Measurements from ENCODE around the gene RFX1.
A peak's percentile ranks its signal among the peaks of the same experiment; 100 is the strongest.
"Not testable (repeated sequence)": the region's sequence is repeated elsewhere in the genome, so short reads cannot be mapped to it uniquely, and the experiment has no call there.

RFX1 gene

DNA sequence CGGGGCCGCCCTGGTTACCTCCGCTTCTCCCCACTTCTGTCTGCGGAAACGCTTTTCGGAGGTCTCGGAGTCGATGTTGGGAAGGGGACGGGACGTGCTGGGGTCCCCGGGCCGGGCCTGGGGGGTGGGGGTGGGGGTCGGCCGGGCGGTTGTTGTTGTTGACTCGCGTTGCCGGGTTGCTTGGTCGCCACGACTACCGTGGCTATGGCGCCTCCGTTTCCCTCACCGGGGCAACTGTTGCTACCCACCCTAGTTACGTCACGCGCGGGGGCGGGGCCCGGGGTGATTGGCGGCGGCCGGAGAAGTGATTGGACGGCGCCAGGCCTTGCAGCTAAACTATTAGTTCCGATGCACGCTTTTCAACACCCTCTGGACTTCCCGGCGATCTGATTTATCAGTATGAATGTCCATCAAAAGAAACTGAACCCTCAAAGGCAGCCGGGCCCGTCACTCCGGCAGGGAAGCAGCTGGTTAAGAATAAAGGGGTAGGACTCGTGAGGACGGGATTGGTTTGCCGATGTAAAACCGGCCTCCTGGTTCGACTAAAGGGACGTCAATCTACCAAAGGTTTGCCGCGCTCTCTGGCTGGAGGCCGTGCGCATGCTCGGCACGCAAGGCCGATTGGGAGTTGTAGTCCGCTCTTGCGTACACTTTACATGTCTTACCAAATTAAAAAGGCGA is at the start of gene RFX1:
Gene RFX1 (minus strand): TSS at position 236 of the 681 bp plus-strand sequence. CDS start 12,477 bp downstream, outside the sequence.
- DNase-seq (ENCODE audit: low read depth in 2 of 2) = peak; percentile 100

DNA sequence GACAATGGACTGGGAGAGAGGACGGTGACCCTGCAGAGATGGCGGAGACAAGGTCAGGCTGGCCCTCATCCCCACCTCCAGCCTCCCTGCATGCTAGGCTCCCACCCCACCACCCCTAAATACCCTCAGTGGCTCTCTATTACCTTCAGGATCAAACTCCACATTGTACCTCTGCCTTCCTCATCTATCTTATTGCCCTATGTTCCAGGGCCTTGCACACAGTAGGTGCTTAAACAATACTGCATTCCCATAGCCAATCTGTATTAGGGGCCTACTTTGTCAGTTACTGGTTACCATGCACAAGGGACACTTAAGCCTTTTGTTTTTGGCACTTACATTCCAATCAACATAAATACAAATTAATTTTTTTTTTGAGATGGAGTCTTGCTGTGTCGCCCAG is 49.3 kb upstream of the RFX1 start:
- no peak for DNase-seq (ENCODE audit: low read depth in 2 of 2)

DNA sequence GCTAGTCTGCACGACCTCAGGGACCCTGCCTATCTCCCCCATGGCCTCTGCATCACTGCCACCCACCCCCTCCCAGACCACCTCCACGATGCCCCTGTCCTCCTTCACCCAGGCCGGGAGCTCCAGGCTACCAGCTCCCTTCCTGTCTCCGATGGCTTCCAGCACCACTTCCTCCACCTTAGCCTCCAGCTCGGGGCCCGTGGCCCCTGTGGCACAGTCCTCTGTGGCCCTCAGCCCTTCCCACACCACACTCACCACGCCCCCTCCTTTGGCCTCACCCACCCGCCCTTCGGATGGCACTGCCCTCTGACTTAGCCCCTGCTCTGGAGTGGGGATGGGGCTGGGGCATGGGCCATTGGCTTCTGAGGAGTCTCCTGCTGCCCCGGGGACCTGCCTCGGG is 48.6 kb upstream of the RFX1 start:
- no peak for DNase-seq (ENCODE audit: low read depth in 2 of 2)

DNA sequence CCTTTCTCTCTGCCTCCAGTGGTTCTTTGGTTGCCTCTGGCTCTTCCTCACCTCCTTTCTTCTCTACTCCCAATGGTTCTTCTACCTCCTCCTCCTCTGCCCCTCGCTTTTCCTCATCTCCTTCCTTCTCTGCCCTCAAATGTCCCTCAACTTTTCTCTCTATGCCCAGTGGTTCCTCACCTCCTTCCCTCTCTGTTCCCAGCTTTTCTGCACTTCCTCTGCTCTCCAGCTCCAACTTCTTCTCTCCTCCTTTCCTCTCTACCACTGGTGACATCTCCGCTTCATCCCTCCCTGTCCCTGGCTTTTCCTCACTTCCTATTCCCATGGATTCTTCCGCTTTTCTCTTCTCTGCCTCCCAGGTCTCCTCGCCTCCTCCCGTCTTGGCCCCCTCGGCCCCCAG is 48.0 kb upstream of the RFX1 start:
- DNase-seq (ENCODE audit: low read depth in 2 of 2) = no peak

DNA sequence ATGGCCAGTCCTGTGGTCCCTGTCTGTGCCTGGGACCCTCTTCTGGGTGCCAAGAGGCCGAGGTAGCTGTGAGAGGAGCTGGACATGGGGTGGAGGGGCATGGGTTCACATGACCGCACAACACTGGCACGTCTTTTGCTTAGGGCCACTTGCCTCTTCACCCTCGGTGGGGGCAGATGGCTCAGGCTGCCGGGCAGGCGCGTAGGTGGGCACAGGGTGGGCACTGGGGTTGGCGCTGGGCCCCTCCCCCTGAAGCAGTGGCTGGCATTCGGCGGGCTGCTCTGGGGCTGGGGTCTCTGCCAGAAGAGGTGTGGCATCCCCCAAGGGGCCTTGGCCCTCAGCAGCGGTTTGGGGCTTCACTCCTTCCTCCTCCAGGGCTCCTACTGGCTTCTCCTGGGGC is 47.4 kb upstream of the RFX1 start:
- no peak for DNase-seq (ENCODE audit: low read depth in 2 of 2)

DNA sequence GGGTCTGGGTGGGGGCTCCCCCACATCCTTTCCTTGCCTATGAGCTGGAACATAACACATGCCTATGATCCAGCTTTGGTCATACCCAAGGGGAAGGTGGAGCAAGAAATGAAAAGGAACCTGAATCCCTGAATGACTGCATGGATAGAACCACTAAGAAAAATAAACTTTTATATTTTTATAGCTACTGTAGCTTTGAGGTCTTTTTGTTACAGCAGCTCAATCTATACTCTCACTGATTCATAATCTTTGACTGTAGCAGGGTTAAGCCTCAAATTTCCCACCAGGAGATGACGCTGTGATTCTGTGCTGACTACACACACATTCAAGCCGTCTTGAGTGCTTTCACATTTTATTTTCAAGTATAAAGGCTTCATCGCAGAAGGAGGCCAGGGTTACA is 46.9 kb upstream of the RFX1 start:
- no peak for DNase-seq (ENCODE audit: low read depth in 2 of 2)

DNA sequence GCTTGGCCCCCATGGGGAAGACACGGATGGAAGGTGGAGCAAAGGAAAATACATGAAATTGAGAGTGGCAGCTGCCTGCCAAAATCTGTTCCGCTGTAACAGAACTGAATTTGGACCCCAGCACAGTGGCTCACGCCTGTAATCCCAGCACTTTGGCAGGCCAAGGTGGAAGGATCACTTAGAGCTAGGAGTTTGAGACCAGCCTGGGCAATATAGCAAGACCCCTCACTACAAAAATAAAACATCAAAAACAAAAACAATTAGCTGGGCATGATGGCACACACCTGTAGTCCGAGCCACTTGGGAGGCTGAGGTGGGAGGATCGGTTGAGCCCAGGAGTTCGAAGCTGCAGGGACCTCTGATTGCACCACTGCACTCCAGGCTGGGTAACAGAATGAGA is 46.4 kb upstream of the RFX1 start:
- no peak for DNase-seq (ENCODE audit: low read depth in 2 of 2)

DNA sequence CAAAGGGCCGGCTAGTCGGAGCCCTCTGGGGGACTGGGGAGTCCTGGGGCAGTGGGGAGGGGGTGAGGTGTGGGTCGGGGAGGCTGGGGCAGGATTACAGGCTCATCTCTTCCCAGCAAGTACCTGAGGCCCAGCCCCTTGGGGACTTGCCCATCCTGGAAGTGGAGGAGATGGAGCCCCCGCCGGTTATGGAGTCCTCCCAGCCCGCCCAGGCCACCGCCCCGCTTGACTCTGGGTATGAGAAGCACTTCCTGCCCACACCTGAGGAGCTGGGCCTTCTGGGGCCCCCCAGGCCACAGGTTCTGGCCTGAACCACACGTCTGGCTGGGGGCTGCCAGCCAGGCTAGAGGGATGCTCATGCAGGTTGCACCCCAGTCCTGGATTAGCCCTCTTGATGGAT is 45.9 kb upstream of the RFX1 start:
- no peak for DNase-seq (ENCODE audit: low read depth in 2 of 2)

DNA sequence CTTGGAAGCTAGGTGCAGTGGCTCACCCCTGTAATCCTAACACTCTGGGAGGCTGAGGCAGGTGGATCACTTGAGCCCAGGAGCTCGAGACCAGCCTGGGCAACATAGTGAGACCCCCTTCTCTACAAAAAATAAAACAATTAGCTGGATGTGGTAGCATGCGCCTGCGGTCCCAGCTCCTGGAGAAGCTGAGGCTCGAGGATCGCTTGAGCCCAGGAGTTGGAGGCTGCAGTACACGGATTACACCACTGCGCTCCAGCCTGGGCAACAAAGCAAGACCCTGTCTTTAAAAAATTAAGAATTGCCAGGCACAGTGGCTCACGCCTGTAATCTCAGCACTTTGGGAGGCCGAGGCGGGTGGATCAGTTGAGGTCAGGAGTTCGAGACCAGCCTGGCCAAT is 44.8 kb upstream of the RFX1 start:
- not testable (repeated sequence) for DNase-seq (ENCODE audit: low read depth in 2 of 2)

DNA sequence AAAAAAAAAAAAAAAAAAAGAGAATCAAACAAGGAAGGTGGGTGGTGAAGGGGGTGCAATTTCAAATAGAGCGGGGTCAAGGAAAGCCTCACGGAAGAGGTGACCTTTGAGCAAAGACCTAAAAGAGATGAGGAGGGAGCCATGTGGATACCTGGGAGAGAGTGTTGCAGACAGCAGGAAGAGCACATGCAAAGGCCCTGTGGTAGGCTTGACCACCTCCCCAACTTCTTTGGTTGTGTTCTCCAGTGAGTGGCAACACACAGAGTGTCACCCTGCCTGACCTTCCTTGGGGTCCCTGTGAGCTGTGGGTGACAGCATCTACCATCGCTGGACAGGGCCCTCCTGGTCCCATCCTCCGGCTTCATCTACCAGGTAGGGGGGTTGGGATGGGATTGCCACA is 44.4 kb upstream of the RFX1 start:
- DNase-seq (ENCODE audit: low read depth in 2 of 2) = no peak

DNA sequence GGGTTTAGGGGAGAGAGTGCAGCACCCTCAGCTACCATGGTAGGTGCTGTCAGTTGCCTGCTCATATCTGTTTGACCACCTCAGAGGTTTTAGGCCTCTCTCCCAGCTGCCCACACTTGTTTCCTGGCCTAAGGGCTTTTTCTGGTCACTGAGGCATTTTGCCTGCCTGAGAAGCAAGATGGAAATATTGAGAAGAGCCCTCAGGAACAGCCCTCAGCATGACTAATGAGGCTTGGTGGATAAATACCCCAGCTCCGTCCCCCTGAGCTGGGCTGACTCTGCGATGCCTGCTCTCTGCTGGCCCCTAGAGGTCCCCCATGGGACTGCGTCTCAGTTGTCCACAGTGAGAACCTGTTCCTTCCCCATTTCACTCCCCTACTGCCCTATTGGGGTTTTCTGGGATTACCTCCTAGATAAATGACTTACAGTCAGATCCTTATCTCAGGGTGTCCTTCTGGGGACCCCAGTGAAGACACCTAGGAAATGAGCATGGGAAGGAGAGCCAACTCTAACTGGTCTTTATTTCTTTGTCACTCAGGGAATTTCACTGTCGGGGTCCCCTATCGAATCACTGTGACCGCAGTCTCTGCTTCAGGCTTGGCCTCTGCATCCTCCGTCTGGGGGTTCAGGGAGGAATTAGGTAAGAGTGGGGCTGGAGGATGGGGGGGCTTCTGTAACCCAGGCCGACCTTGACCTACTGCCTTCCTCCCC is 42.5 kb upstream of the RFX1 start:
- peak; percentile 75 to 76 for DNase-seq (ENCODE audit: low read depth in 2 of 2)

DNA sequence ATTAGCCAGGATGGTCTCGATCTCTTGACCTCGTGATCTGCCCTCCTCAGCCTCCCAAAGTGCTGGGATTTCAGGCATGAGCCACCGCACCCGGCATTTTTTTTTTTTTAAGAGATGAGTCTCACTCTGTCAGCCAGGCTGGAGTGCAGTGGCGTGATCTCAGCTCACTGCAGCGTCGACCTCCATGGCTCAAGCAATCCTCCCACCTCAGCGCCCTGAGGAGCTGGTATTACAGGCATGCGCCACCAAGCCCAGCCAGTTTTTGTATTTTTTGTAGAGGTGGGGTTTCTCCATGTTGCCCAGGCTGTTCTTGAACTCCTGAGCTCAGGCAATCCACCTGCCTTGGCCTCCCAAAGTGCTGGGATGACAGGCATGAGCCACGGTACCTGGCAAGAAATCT is 41.7 kb upstream of the RFX1 start:
- DNase-seq (ENCODE audit: low read depth in 2 of 2) = not testable (repeated sequence)

DNA sequence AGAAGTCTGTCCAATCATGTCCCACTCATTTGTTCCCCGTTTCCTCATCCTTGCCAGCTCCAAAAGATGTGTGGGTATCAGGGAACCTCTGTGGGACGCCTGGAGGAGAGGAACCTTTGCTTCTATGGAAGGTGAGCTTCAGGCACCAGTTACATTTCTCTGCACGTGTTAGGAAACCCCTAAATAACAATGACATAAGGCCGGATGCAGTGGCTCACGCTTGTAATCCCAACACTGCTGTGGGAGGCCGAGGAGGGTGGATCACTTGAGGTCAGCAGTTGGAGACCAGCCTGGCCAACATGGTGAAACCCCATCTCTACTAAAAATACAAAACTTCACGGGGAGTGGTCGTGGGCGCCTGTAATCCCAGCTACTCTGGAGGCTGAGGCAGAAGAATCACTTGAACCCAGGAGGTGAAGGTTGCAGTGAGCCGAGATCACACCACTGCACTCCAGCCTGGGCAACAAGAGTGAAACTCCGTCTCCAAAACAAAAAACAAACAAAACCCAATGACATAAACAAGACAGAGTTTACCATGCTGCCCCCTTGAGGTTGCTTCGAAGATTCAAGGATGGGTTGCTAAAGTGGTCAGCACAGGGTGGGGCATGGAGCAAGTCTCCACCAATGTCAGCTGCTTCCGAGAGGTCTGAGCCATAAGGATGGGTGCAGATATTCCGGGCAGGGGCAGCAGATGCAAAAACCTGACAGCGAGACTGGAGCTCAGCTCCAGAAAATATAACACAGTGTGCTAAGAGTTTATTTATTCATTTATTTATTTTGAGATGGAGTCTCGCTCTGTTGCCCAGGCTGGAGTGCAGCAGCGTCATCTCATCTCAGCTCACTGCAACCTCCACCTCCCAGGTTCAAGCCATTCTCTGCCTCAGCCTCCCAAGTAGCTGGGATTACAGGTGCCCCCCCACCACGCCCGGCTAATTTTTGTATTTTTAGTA is 36.8 kb upstream of the RFX1 start:
- not testable (repeated sequence) for DNase-seq (ENCODE audit: low read depth in 2 of 2)

DNA sequence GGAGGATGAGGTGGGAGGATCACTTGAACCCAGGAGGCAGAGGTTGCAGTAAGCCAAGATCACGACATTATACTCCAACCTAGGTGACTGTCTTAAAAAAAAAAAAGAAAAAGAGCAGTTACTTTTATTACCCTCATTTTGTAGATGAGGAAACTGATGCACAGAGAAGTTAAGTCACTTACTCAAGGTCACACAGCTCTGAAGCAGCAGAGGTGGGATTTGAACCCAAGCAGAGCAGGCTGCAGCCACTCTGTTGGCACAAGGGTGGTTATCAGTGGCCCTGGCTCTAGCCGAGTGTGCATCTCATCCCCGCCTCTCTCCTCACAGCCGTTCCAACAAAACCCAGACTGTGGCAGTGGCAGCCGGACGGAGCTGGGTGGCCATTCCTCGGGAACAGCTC is 33.1 kb upstream of the RFX1 start:
- no peak for DNase-seq (ENCODE audit: low read depth in 2 of 2)

DNA sequence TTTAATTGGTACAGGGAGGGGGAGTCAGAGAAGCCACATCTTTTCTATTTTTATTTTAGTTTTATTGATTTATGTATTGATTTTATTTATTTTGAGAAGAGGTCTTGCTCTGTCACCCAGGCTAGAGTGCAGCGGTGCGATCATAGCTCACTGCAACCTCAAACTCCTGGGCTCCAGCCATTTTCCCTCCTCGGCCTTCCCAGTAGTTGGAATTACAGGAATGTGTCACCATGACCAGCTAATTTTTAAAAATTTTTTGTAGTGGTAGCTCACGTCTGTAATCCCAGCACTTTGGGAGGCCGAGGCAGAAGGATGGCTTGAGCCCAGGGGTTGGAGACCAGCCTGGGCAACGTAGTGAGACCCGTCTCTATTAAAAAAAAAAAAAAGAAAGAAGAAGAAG is 29.6 kb upstream of the RFX1 start:
- DNase-seq (ENCODE audit: low read depth in 2 of 2) = no peak

DNA sequence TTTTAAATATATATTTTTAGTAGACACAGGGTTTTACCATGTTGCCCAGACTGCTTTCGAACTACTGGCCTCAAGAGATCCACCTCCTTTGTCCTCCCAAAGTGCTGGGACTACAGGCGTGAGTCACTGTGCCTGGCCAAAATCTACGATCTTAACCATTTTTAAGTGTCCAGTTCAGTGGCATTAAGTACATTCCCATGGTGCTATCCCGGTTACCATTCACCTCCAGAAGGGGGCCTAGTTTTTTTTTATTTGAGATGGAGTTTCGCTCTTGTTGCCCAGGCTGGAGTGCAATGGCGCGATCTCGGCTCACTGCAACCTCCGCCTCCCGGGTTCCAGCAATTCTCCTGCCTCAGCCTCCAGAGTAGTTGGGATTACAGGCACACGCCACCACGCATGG is 29.0 kb upstream of the RFX1 start:
- not testable (repeated sequence) for DNase-seq (ENCODE audit: low read depth in 2 of 2)

DNA sequence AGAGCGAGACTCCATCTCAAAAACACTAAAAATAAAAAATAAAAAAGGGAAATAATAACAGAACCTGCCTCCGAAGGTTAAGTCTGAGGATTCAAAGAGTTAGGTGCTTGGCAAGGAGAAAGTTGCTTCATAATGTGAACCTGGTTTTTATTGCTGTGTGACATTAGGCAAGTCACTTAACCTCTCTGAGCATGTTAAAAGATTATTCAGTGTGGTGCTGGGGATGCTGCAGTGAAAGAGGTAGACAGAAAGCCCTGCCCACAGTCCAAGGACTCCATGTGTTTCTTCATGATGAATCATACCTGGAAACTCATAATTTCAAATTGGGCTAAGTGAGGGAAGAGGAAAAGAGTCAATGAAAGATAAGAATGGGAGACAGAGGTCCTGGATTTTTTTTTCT is 27.8 kb upstream of the RFX1 start:
- no peak for DNase-seq (ENCODE audit: low read depth in 2 of 2)

DNA sequence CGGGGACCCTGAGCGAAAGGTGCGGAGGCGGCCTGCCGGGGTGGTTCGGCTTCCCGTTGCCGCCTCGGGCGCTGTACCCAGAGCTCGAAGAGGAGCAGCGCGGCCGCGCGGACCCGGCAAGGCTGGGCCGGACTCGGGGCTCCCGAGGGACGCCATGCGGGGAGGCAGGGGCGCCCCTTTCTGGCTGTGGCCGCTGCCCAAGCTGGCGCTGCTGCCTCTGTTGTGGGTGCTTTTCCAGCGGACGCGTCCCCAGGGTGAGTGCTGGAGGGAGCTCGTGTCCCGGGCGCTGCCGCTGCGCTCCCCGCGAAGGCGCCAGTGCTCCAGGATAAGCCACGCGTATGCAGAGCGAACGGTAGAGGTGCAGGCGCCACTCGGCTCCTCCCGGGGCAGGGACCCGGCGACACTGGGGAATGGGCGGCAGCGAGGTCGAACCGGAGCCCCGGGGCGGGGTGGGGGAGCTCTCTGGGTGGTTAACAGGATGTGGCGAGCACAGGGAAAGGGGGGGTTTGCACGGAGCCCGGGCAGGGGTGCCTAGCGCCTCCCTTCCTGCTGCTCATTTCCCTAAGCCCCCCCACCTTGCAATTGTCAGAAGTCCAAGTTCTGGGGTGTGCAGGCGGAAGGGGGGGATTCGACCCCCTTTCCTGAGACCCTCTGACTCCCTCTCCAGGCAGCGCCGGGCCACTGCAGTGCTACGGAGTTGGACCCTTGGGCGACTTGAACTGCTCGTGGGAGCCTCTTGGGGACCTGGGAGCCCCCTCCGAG is 25.8 kb upstream of the RFX1 start, which contains the start of gene IL27RA:
Gene IL27RA (plus strand): TSS at position 44 of the 762 bp plus-strand sequence. CDS start 111 bp downstream, at position 155.
- DNase-seq (ENCODE audit: low read depth in 2 of 2) = peak; percentile 78 to 82

DNA sequence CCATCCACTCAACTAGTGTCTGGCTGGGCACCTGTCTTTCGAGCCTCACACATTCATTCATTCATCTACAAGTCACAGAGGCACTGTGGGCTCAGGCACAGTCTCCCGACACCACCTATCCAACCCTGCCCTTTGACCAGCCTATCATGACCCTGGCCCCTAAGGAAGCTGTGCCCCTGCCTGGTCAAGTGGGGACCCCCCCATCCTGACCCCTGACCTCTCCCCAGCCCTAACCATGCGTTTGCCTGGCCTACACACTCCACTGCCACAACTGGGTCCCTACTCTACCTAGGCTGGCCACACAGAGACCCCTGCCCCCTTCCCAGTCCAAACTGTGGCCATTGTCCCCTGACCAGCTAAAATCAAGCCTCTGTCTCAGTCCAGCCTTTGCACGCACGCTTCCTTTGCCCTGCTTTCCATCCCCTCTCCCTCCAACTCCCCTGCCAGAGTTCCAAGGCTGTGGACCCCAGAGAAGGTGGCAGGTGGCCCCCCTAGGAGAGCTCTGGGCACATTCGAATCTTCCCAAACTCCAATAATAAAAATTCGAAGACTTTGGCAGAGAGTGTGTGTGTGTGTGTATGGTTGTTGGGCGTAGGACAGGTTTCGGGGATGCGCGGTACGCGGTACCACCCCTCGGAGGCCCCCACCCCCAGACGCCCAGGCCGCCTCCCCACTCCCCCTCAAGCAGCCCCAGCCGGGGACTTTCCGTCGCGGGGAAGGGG is 25.0 kb upstream of the RFX1 start:
- no peak for DNase-seq (ENCODE audit: low read depth in 2 of 2)

DNA sequence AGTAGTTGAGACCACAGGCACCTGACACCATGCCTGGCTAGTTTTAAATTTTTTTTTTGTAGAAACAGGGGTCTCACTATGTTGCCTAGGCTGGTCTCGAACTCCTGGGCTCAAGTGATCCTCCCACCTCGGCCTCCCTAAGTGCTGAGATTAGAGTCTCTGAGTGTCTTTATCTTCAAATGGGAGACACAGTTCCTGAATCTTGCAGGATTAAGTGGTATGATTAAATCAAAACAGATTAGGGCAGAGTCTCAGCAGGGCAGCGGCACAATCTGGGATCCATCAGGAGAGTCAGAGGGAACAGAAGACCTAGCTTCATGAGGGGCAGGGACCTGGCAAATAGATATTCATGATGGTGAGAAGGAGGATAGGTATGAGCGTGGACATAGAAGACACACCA is 22.8 kb upstream of the RFX1 start:
- no peak for DNase-seq (ENCODE audit: low read depth in 2 of 2)

Measured in stimulated activated CD4-positive, alpha-beta T cell treated with anti-CD3 and anti-CD28 coated beads, Interleukin-1b, Interleukin-23, amount 100 ng/mL, for 4 hours (primary cell).